ENCODE measurements around the gene HIVEP1.

GRCh38 chr6:12000174-12000573, 11.9 kb upstream of the HIVEP1 start:
- TF ChIP-seq NFYB (CRISPR knock-in tag; IDR thresholded peaks at IDR 0.05) = no peak
- no peak for TF ChIP-seq ELF4 (CRISPR knock-in tag; IDR thresholded peaks at IDR 0.05; ENCODE audit: borderline replicate concordance)
- TF ChIP-seq MAX (IDR thresholded peaks at IDR 0.05) = no peak
- TF ChIP-seq RAD51 (IDR thresholded peaks at IDR 0.05; ENCODE audit: borderline replicate concordance) = no peak
- TF ChIP-seq KLF16 (CRISPR knock-in tag; IDR thresholded peaks at IDR 0.05) = no peak
- no peak for TF ChIP-seq DMAP1 (CRISPR knock-in tag; IDR thresholded peaks at IDR 0.05)
- TF ChIP-seq ZNF788 (CRISPR knock-in tag; IDR thresholded peaks at IDR 0.05; ENCODE audit: borderline replicate concordance) = no peak
- TF ChIP-seq RBAK (CRISPR knock-in tag; IDR thresholded peaks at IDR 0.05) = no peak
- no peak for TF ChIP-seq ZNF644 (CRISPR knock-in tag; IDR thresholded peaks at IDR 0.05; ENCODE audit: low read depth)
- no peak for TF ChIP-seq GRHL1 (CRISPR knock-in tag; conservative IDR thresholded peaks at IDR 0.05)
- TF ChIP-seq TAF1 (CRISPR knock-in tag; IDR thresholded peaks at IDR 0.05) = no peak
- TF ChIP-seq USF2 (IDR thresholded peaks at IDR 0.05; ENCODE audit: low read depth, low read length) = no peak
- no peak for TF ChIP-seq USF2 (CRISPR knock-in tag; IDR thresholded peaks at IDR 0.05; ENCODE audit: borderline replicate concordance)
- no peak for TF ChIP-seq ZBTB20 (CRISPR knock-in tag; IDR thresholded peaks at IDR 0.05; ENCODE audit: borderline replicate concordance, low read depth)

All from HepG2 (cell line).